Natural killer cell treated with Interleukin-12 subunit alpha and Interleukin-12 subunit beta and Interleukin-15 and Interleukin-18, amount 100 ng/mL, for 72 hours (primary cell): ENCODE results near the gene IRF8. TPM values are rescaled to one million over a fixed set of nuclear protein-coding genes. Genes with fewer than 3 reads are reported as not detected.
"Not testable (repeated sequence)": the region's sequence is repeated elsewhere in the genome, so short reads cannot be mapped to it uniquely, and the experiment has no call there.

ENCODE experiments used
- ATAC-seq, 2 donors: fragments of 150-1000 bp; cut with Tn5 transposase in 1 of 2; sonication (Bioruptor Pico), chemical (Tn5 transposase) in 1 of 2; 2 replicates each; pipeline ENCODE4 v1.10.0; 2021
- DNase-seq: peaks from one replicate; pipeline ENCODE4 v3.0.0; 2022; ENCODE audit warnings: low spot score
- H3K27ac Mint-ChIP-seq, 2 donors: 1 replicate in 1 of 2; 2 replicates in 1 of 2; pipeline ENCODE4 v1.8.0; 2022; ENCODE audit warnings: mixed read lengths in 2 of 2, mild to moderate bottlenecking in 1 of 2, moderate library complexity in 1 of 2
- H3K27me3 Mint-ChIP-seq, 2 donors: 1 replicate in 1 of 2; 2 replicates in 1 of 2; pipeline ENCODE4 v1.8.0; 2022; ENCODE audit warnings: mixed read lengths in 2 of 2
- H3K36me3 Mint-ChIP-seq: one replicate; pipeline ENCODE4 v1.8.0; 2022; ENCODE audit warnings: mixed read lengths
- H3K4me1 Mint-ChIP-seq, 2 donors: 1 replicate in 1 of 2; 2 replicates in 1 of 2; pipeline ENCODE4 v1.8.0; 2022; ENCODE audit warnings: low read depth in 2 of 2, mixed read lengths in 2 of 2, mild to moderate bottlenecking in 1 of 2
- H3K4me3 Mint-ChIP-seq: one replicate; pipeline ENCODE4 v1.8.0; 2022; ENCODE audit warnings: mixed read lengths
- H3K9me3 Mint-ChIP-seq: 2 replicates; pipeline ENCODE4 v1.8.0; 2022; ENCODE audit warnings: mixed read lengths
- total RNA-seq, 2 donors: library from RNA; stranded (reverse); gene quantifications; one replicate each; pipeline ENCODE4 v1.2.3, GENCODE V29; 2022

IRF8 gene
- total RNA-seq, 2 donors from 2014 or later: 198 to 510 TPM

DNA sequence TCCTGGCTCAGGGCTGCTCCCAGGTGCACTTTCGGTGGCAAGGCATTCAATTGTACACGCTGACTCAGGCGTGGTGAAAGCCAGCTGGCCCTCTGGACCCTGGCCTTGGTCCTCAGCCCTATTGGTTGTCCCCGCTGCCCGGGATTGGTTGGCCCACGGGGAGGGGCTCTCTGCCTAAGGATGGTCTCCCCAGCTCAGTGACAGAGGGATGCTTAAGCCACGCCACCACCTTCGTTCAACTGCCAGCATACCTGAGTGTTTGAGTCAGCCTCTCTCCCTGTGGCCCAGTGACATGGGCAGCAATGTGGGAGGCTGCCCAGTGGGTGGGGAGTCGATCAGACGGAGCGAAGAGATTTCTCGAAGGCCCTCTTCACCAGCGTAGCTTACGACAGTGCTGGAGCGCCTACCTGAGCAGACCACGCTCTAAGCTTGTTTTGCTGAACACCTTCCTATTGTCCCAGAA lies 30.3 kb downstream of the IRF8 start:
- H3K27me3 Mint-ChIP-seq: peaks cover 0 to 7% of the 10 kb centered on the region in 2 donors
- no peaks in the 10 kb centered on the region for H3K36me3 Mint-ChIP-seq
- DNase-seq: no peak
- no peak for ATAC-seq
- H3K4me3 Mint-ChIP-seq: no peak overlapping the region
- peaks cover 15 to 42% of the 10 kb centered on the region in 2 donors for H3K4me1 Mint-ChIP-seq
- H3K9me3 Mint-ChIP-seq: no peaks in the 10 kb centered on the region
- peak overlapping the region in 1 of 2 donors; percentile 85 for H3K27ac Mint-ChIP-seq

GRCh38 chr16:85930301-85930700 lies 31.3 kb downstream of the IRF8 start:
- H3K27me3 Mint-ChIP-seq: peaks cover 0 to 7% of the 10 kb centered on the region in 2 donors
- H3K4me3 Mint-ChIP-seq: no peak overlapping the region
- H3K27ac Mint-ChIP-seq: peak overlapping the region in 1 of 2 donors; percentile 45
- DNase-seq (no peak), ATAC-seq (no peak)
- H3K36me3 Mint-ChIP-seq: no peaks in the 10 kb centered on the region
- no peaks in the 10 kb centered on the region for H3K9me3 Mint-ChIP-seq
- H3K4me1 Mint-ChIP-seq: peaks cover 25 to 51% of the 10 kb centered on the region in 2 donors

GRCh38 chr16:85931596-85932402 lies 32.8 kb downstream of the IRF8 start:
- Mint-ChIP-seq H3K9me3 (no peaks in the 10 kb centered on the region), H3K4me3 (no peak overlapping the region), H3K27ac (peak overlapping the region in 1 of 2 donors; percentile 95), H3K27me3 (peaks cover 0 to 7% of the 10 kb centered on the region in 2 donors), H3K36me3 (no peaks in the 10 kb centered on the region), H3K4me1 (peaks cover 40 to 63% of the 10 kb centered on the region in 2 donors)
- no peak for ATAC-seq
- DNase-seq: no peak

- Mint-ChIP-seq H3K4me3 (peak overlapping the region; percentile 70), H3K9me3 (no peaks in the 10 kb centered on the region), H3K27ac (peak overlapping the region; percentile 87 to 95), H3K36me3 (no peaks in the 10 kb centered on the region), H3K27me3 (no peaks in the 10 kb centered on the region), H3K4me1 (peaks cover 47 to 69% of the 10 kb centered on the region in 2 donors)
- DNase-seq (no peak), ATAC-seq (no peak)
Observed at GRCh38 chr16:85934210-85934609, 35.2 kb downstream of the IRF8 start.

GRCh38 chr16:85935391-85935973 lies 36.5 kb downstream of the IRF8 start:
- Mint-ChIP-seq H3K27me3 (no peaks in the 10 kb centered on the region), H3K4me1 (peaks cover 47 to 74% of the 10 kb centered on the region in 2 donors), H3K36me3 (no peaks in the 10 kb centered on the region), H3K4me3 (peak overlapping the region; percentile 70), H3K27ac (peak overlapping the region; percentile 87 to 95), H3K9me3 (no peaks in the 10 kb centered on the region)
- DNase-seq (no peak), ATAC-seq (no peak)

DNA sequence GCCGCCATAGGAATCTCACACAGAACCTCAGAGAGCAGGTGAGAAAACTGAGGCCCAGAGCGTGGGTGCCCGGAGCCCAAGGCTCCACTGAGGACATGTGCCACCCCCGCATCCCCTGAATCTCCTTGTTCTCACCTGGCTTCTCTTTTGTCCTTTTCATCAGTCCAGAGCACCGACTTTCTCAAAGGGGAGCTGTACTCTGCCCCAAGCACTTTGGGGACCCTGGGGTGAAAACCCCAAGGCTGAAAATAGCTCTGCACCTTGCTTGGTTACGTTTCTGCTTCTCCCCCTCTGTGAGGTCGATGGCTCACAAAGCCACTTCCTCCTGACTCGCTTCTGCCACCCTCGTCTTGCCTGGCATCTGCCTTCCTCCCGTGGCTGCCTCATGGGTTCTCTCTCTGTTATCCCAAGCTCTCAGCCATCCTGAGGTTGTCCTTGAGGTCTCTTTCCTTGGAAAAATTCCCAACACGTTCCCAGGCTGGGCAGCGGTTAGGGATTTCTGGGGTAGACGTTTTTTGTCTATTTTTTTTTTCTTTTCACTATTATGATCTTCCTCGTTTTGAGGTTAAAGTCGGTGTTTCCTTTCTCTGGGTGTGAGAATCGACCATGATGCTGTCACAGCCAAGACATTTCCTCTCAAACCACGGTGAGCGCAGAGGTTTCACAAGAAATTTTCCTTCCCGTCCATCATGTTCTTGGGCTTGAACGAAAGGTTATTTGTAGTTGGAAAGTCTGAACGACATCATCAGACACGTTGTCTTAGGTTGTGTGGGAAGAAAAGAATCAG lies 37.2 kb downstream of the IRF8 start:
- peak; percentile 90 to 91 for ATAC-seq
- Mint-ChIP-seq H3K36me3 (no peaks in the 10 kb centered on the region), H3K9me3 (no peaks in the 10 kb centered on the region), H3K27ac (peak overlapping the region; percentile 87 to 95), H3K27me3 (no peaks in the 10 kb centered on the region), H3K4me1 (peaks cover 47 to 68% of the 10 kb centered on the region in 2 donors), H3K4me3 (peak overlapping the region; percentile 70)
- peak; percentile 90 for DNase-seq

DNA sequence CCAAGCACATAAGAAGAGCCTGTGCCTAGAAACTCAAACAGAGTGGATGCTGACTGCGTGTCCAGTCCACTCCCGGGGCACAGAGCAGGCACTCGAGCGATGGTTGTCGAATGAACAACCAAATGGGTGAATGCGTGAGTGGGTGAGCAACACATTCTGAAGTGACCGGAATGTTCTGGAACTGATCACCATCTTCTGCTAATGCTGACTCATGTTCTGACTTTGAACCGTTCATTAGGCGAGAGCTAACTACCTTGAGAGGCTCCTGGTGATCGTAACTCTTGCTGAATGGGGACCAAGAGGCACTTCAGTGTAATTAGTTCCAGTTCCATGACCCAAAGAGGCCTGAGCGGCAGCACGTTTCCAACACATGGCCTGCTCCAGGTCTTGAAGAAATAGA lies 37.9 kb downstream of the IRF8 start:
- H3K4me1 Mint-ChIP-seq: peaks cover 47 to 70% of the 10 kb centered on the region in 2 donors
- H3K9me3 Mint-ChIP-seq: no peaks in the 10 kb centered on the region
- no peaks in the 10 kb centered on the region for H3K27me3 Mint-ChIP-seq
- ATAC-seq (peak in 1 of 2 donors; percentile 18), DNase-seq (no peak)
- peak overlapping the region; percentile 70 for H3K4me3 Mint-ChIP-seq
- H3K27ac Mint-ChIP-seq: peak overlapping the region; percentile 87 to 95
- H3K36me3 Mint-ChIP-seq: no peaks in the 10 kb centered on the region

- ATAC-seq (no peak), DNase-seq (no peak)
- peak overlapping the region; percentile 87 to 95 for H3K27ac Mint-ChIP-seq
- peaks cover 0 to 7% of the 10 kb centered on the region in 2 donors for H3K27me3 Mint-ChIP-seq
- peaks cover 43 to 73% of the 10 kb centered on the region in 2 donors for H3K4me1 Mint-ChIP-seq
- no peaks in the 10 kb centered on the region for H3K36me3 Mint-ChIP-seq
- H3K4me3 Mint-ChIP-seq: no peak overlapping the region
- no peaks in the 10 kb centered on the region for H3K9me3 Mint-ChIP-seq
Observed at GRCh38 chr16:85940214-85940613, 41.3 kb downstream of the IRF8 start.

DNA sequence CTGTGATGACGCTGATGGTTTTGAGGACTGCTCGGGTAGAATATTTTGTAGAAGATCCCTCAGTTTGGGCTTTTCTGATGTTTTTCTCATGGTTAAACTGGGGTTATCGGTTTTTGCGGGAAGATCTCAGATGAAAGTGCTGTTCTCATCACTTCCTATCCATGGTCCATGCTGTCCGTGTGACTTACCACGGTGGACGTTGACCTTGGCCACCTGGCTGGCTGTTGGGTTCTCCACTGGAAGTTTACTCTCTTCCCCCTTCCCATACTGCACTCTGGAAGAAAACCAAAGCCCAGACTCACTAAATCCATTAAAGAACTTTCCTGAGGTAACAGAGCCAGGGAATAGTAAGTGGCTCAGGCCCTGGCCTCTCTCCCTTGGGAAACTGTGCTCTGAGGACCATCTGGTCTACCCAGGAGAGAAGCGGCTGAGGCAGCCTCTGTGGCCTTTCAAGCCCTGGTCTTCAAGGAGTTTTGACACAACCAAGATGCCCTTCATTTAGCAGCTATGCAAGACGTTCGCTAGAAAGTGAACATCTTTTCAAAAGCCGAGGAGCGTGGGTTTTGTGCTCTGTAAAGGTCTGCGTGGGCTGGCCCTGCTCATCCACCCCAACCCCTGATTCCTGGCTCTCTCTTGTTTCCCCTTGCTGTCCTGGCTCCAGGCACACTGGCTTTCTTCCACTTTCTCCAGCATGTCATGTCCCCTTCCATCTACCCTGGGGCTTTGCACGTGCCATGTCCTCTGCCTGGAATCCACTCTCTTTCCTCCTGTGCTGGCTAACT lies 43.1 kb downstream of the IRF8 start:
- ATAC-seq: no peak
- no peak overlapping the region for H3K4me3 Mint-ChIP-seq
- peaks cover 0 to 9% of the 10 kb centered on the region in 2 donors for H3K27me3 Mint-ChIP-seq
- H3K9me3 Mint-ChIP-seq: no peaks in the 10 kb centered on the region
- H3K27ac Mint-ChIP-seq: peak overlapping the region; percentile 41 to 48
- DNase-seq: no peak
- no peaks in the 10 kb centered on the region for H3K36me3 Mint-ChIP-seq
- H3K4me1 Mint-ChIP-seq: peaks cover 36 to 65% of the 10 kb centered on the region in 2 donors

DNA sequence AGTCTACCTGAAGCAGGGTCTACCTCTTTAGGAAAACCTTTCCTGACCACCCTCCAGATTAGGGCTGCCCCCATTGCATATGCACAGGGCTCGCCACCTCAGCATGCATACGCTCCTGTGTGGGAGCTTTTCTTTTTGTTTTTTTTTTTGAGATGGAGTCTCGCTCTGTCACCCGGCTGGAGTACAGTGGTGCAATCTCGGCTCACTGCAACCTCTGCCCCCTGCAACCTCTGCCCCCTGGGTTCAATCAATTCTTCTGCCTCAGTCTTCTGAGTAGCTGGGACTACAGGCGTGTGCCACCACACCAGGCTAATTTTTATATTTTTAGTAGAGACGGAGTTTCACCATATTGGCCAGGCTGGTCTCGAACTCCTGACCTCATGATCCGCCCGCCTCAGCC lies 43.7 kb downstream of the IRF8 start:
- H3K27me3 Mint-ChIP-seq: peaks cover under 1 to 12% of the 10 kb centered on the region in 2 donors
- not testable (repeated sequence) for H3K9me3 Mint-ChIP-seq, DNase-seq, H3K36me3 Mint-ChIP-seq, H3K4me3 Mint-ChIP-seq, ATAC-seq
- peaks cover 37 to 66% of the 10 kb centered on the region in 2 donors for H3K4me1 Mint-ChIP-seq
- H3K27ac Mint-ChIP-seq: peak overlapping the region; percentile 28 to 48

DNA sequence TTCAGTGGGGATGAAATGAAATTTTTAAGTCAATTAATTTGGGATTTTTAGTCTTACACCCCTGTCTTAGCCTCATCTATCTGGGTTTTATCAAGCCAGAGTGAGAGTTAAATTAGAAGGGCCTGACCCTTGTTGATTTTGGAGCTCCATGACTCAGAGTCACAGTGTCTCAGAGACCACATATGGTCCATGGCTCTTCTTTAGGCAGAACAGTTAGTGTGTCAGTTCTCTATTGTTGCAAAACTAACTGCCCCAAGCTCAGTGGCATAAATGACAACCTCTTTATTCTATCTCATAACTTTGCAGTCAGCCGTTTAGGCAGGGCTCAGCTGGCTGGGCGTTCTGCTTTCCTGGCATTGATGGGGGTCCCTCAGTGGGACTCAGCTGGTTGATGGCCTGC lies 44.7 kb downstream of the IRF8 start:
- H3K4me3 Mint-ChIP-seq: no peak overlapping the region
- peak overlapping the region in 1 of 2 donors; percentile 92 for H3K27ac Mint-ChIP-seq
- H3K27me3 Mint-ChIP-seq: peaks cover 2 to 12% of the 10 kb centered on the region in 2 donors
- ATAC-seq (peak in 1 of 2 donors; percentile 69), DNase-seq (no peak)
- no peaks in the 10 kb centered on the region for H3K36me3 Mint-ChIP-seq
- H3K9me3 Mint-ChIP-seq: no peaks in the 10 kb centered on the region
- H3K4me1 Mint-ChIP-seq: peaks cover 41 to 67% of the 10 kb centered on the region in 2 donors

- no peaks in the 10 kb centered on the region for H3K9me3 Mint-ChIP-seq
- DNase-seq (no peak), ATAC-seq (no peak)
- H3K36me3 Mint-ChIP-seq: no peaks in the 10 kb centered on the region
- peak overlapping the region; percentile 31 to 92 for H3K27ac Mint-ChIP-seq
- peak overlapping the region; percentile 40 for H3K4me3 Mint-ChIP-seq
- peaks cover 44 to 63% of the 10 kb centered on the region in 2 donors for H3K4me1 Mint-ChIP-seq
- peaks cover 2 to 12% of the 10 kb centered on the region in 2 donors for H3K27me3 Mint-ChIP-seq
Observed at GRCh38 chr16:85944572-85945423, 45.8 kb downstream of the IRF8 start.
